ENCODE data around the gene CASP10.

The CASP10 gene

GRCh38 chr2:201242571-201243277 is 59.8 kb downstream of the CASP10 start:
- H2BK12ac ChIP-seq (ENCODE audit: low read length in 2 of 2): no peak overlapping the region
- H3K4ac ChIP-seq (ENCODE audit: low read depth in 1 of 2, low read length in 2 of 2): no peak overlapping the region
- H2AFZ ChIP-seq (ENCODE audit: low read depth, low read length): no peak overlapping the region
- H3K18ac ChIP-seq (ENCODE audit: low read depth in 1 of 2, low read length in 2 of 2): no peak overlapping the region
- no peaks in the 10 kb centered on the region for H3K4me1 ChIP-seq (ENCODE audit: control insufficient read depth, insufficient read depth, low read depth, low read length)
- no peak overlapping the region for H3K4me3 ChIP-seq (ENCODE audit: insufficient read depth in 1 of 2, low read depth in 1 of 2, low read length in 2 of 2)
- H4K91ac ChIP-seq (ENCODE audit: low read length): no peak overlapping the region
- no peak overlapping the region for H3K14ac ChIP-seq (ENCODE audit: low read length in 2 of 2)
- H3K27me3 ChIP-seq (ENCODE audit: control insufficient read depth in 1 of 2, insufficient read depth in 1 of 2, low read length in 2 of 2): no peaks in the 10 kb centered on the region
- H3K27ac ChIP-seq (ENCODE audit: low read length, poor library complexity, severe bottlenecking): no peak overlapping the region
- no peak for DNase-seq
- no peaks in the 10 kb centered on the region for H3K36me3 ChIP-seq (ENCODE audit: control insufficient read depth in 1 of 2, insufficient read depth in 2 of 2, low read depth in 1 of 2, low read length in 2 of 2)
- no peak overlapping the region for H2AK5ac ChIP-seq (ENCODE audit: low read length, severe bottlenecking)
- H3K9me3 ChIP-seq (ENCODE audit: control insufficient read depth, low read length): no peaks in the 10 kb centered on the region
- H2BK120ac ChIP-seq (ENCODE audit: low read depth, low read length): no peak overlapping the region
- H3K23ac ChIP-seq (ENCODE audit: low read length in 2 of 2): no peak overlapping the region
- H3K79me1 ChIP-seq (replicated peaks; ENCODE audit: low read length, poor library complexity, severe bottlenecking): no peaks in the 10 kb centered on the region
- no peak overlapping the region for H3K9ac ChIP-seq (ENCODE audit: low read length)
- H2BK15ac ChIP-seq (ENCODE audit: low read depth, poor library complexity, severe bottlenecking): no peak overlapping the region
- no peak overlapping the region for H2BK5ac ChIP-seq (ENCODE audit: low read depth, low read length, poor library complexity, severe bottlenecking)
- no peak overlapping the region for H3K4me2 ChIP-seq (ENCODE audit: low read length, poor library complexity, severe bottlenecking)
- no peak overlapping the region for H4K8ac ChIP-seq (ENCODE audit: low read length)

GRCh38 chr2:201244829-201245228 is 61.9 kb downstream of the CASP10 start:
- Histone ChIP-seq H3K14ac (ENCODE audit: low read length in 2 of 2) (no peak overlapping the region), H4K91ac (ENCODE audit: low read length) (no peak overlapping the region), H3K4ac (ENCODE audit: low read depth in 1 of 2, low read length in 2 of 2) (no peak overlapping the region), H3K27me3 (ENCODE audit: control insufficient read depth in 1 of 2, insufficient read depth in 1 of 2, low read length in 2 of 2) (no peaks in the 10 kb centered on the region), H2AK5ac (ENCODE audit: low read length, severe bottlenecking) (no peak overlapping the region), H3K9me3 (ENCODE audit: control insufficient read depth, low read length) (no peaks in the 10 kb centered on the region), H3K36me3 (ENCODE audit: control insufficient read depth in 1 of 2, insufficient read depth in 2 of 2, low read depth in 1 of 2, low read length in 2 of 2) (no peaks in the 10 kb centered on the region), H4K8ac (ENCODE audit: low read length) (no peak overlapping the region), H2BK15ac (ENCODE audit: low read depth, poor library complexity, severe bottlenecking) (no peak overlapping the region), H2BK5ac (ENCODE audit: low read depth, low read length, poor library complexity, severe bottlenecking) (no peak overlapping the region), H3K79me1 (replicated peaks; ENCODE audit: low read length, poor library complexity, severe bottlenecking) (no peaks in the 10 kb centered on the region), H3K4me2 (ENCODE audit: low read length, poor library complexity, severe bottlenecking) (no peak overlapping the region), H2BK120ac (ENCODE audit: low read depth, low read length) (no peak overlapping the region), H3K9ac (ENCODE audit: low read length) (no peak overlapping the region), H3K27ac (ENCODE audit: low read length, poor library complexity, severe bottlenecking) (no peak overlapping the region), H2BK12ac (ENCODE audit: low read length in 2 of 2) (no peak overlapping the region), H3K4me1 (ENCODE audit: control insufficient read depth, insufficient read depth, low read depth, low read length) (no peaks in the 10 kb centered on the region), H3K23ac (ENCODE audit: low read length in 2 of 2) (no peak overlapping the region), H3K4me3 (ENCODE audit: insufficient read depth in 1 of 2, low read depth in 1 of 2, low read length in 2 of 2) (no peak overlapping the region), H2AFZ (ENCODE audit: low read depth, low read length) (no peak overlapping the region), H3K18ac (ENCODE audit: low read depth in 1 of 2, low read length in 2 of 2) (no peak overlapping the region)
- DNase-seq: no peak
- 95% methylated on average over 5 of the region's 5 CpGs for WGBS

GRCh38 chr2:201246280-201246679 is 63.3 kb downstream of the CASP10 start:
- H2AK5ac ChIP-seq (ENCODE audit: low read length, severe bottlenecking): no peak overlapping the region
- H3K4me3 ChIP-seq (ENCODE audit: insufficient read depth in 1 of 2, low read depth in 1 of 2, low read length in 2 of 2): no peak overlapping the region

GRCh38 chr2:201248288-201248844 is 65.4 kb downstream of the CASP10 start:
- no peak overlapping the region for H2AFZ ChIP-seq (ENCODE audit: low read depth, low read length)
- no peak overlapping the region for H4K8ac ChIP-seq (ENCODE audit: low read length)
- no peaks in the 10 kb centered on the region for H3K27me3 ChIP-seq (ENCODE audit: control insufficient read depth in 1 of 2, insufficient read depth in 1 of 2, low read length in 2 of 2)
- no peaks in the 10 kb centered on the region for H3K36me3 ChIP-seq (ENCODE audit: control insufficient read depth in 1 of 2, insufficient read depth in 2 of 2, low read depth in 1 of 2, low read length in 2 of 2)
- H3K79me1 ChIP-seq (replicated peaks; ENCODE audit: low read length, poor library complexity, severe bottlenecking): no peaks in the 10 kb centered on the region
- no peak overlapping the region for H4K91ac ChIP-seq (ENCODE audit: low read length)
- H3K18ac ChIP-seq (ENCODE audit: low read depth in 1 of 2, low read length in 2 of 2): no peak overlapping the region
- no peaks in the 10 kb centered on the region for H3K4me1 ChIP-seq (ENCODE audit: control insufficient read depth, insufficient read depth, low read depth, low read length)
- no peak for DNase-seq
- H3K27ac ChIP-seq (ENCODE audit: low read length, poor library complexity, severe bottlenecking): no peak overlapping the region
- H3K23ac ChIP-seq (ENCODE audit: low read length in 2 of 2): no peak overlapping the region
- WGBS: 91% methylated on average over 5 of the region's 6 CpGs
- H3K9me3 ChIP-seq (ENCODE audit: control insufficient read depth, low read length): no peaks in the 10 kb centered on the region
- H3K4me2 ChIP-seq (ENCODE audit: low read length, poor library complexity, severe bottlenecking): no peak overlapping the region
- H2BK5ac ChIP-seq (ENCODE audit: low read depth, low read length, poor library complexity, severe bottlenecking): no peak overlapping the region
- no peak overlapping the region for H3K9ac ChIP-seq (ENCODE audit: low read length)
- no peak overlapping the region for H2BK120ac ChIP-seq (ENCODE audit: low read depth, low read length)
- no peak overlapping the region for H3K4ac ChIP-seq (ENCODE audit: low read depth in 1 of 2, low read length in 2 of 2)
- H2AK5ac ChIP-seq (ENCODE audit: low read length, severe bottlenecking): no peak overlapping the region
- H3K4me3 ChIP-seq (ENCODE audit: insufficient read depth in 1 of 2, low read depth in 1 of 2, low read length in 2 of 2): no peak overlapping the region
- H2BK15ac ChIP-seq (ENCODE audit: low read depth, poor library complexity, severe bottlenecking): no peak overlapping the region
- no peak overlapping the region for H3K14ac ChIP-seq (ENCODE audit: low read length in 2 of 2)
- no peak overlapping the region for H2BK12ac ChIP-seq (ENCODE audit: low read length in 2 of 2)

More at GRCh38 chr2:201246280-201246679, 63.3 kb downstream of the CASP10 start:
- Histone ChIP-seq H3K4me2 (ENCODE audit: low read length, poor library complexity, severe bottlenecking) (no peak overlapping the region), H3K23ac (ENCODE audit: low read length in 2 of 2) (no peak overlapping the region), H2BK15ac (ENCODE audit: low read depth, poor library complexity, severe bottlenecking) (no peak overlapping the region), H3K9me3 (ENCODE audit: control insufficient read depth, low read length) (no peaks in the 10 kb centered on the region), H2BK12ac (ENCODE audit: low read length in 2 of 2) (no peak overlapping the region), H3K27ac (ENCODE audit: low read length, poor library complexity, severe bottlenecking) (no peak overlapping the region), H3K27me3 (ENCODE audit: control insufficient read depth in 1 of 2, insufficient read depth in 1 of 2, low read length in 2 of 2) (no peaks in the 10 kb centered on the region), H3K14ac (ENCODE audit: low read length in 2 of 2) (no peak overlapping the region), H3K36me3 (ENCODE audit: control insufficient read depth in 1 of 2, insufficient read depth in 2 of 2, low read depth in 1 of 2, low read length in 2 of 2) (no peaks in the 10 kb centered on the region), H3K18ac (ENCODE audit: low read depth in 1 of 2, low read length in 2 of 2) (no peak overlapping the region), H4K8ac (ENCODE audit: low read length) (no peak overlapping the region), H2BK5ac (ENCODE audit: low read depth, low read length, poor library complexity, severe bottlenecking) (no peak overlapping the region), H3K4ac (ENCODE audit: low read depth in 1 of 2, low read length in 2 of 2) (no peak overlapping the region), H3K79me1 (replicated peaks; ENCODE audit: low read length, poor library complexity, severe bottlenecking) (no peaks in the 10 kb centered on the region), H2AFZ (ENCODE audit: low read depth, low read length) (no peak overlapping the region), H4K91ac (ENCODE audit: low read length) (no peak overlapping the region), H2BK120ac (ENCODE audit: low read depth, low read length) (no peak overlapping the region), H3K4me1 (ENCODE audit: control insufficient read depth, insufficient read depth, low read depth, low read length) (no peaks in the 10 kb centered on the region), H3K9ac (ENCODE audit: low read length) (no peak overlapping the region)
- no peak for DNase-seq
- WGBS: 90% methylated on average over 1 of the region's 4 CpGs
